ENCODE data around the gene GRID2.

DNA sequence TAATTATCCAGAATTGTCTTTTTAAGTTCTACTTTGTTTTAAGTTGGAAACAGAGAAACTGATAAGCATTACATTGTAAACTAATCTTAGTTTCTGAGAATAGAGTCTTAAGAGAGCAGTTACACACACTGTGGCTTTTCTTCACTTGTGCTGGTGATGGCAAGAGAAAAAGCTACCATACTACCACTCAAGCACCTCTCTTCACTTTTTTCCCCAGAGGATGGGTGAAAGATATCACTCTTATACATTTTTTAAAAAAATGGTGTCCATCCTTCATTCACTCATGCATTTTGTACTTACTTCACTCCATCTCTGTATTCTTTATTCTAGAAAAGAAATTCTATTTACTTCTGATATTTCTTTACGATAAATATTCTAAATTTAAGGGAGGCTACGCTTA is 42.5 kb upstream of the GRID2 start:
- TF ChIP-seq, protein P1, sequence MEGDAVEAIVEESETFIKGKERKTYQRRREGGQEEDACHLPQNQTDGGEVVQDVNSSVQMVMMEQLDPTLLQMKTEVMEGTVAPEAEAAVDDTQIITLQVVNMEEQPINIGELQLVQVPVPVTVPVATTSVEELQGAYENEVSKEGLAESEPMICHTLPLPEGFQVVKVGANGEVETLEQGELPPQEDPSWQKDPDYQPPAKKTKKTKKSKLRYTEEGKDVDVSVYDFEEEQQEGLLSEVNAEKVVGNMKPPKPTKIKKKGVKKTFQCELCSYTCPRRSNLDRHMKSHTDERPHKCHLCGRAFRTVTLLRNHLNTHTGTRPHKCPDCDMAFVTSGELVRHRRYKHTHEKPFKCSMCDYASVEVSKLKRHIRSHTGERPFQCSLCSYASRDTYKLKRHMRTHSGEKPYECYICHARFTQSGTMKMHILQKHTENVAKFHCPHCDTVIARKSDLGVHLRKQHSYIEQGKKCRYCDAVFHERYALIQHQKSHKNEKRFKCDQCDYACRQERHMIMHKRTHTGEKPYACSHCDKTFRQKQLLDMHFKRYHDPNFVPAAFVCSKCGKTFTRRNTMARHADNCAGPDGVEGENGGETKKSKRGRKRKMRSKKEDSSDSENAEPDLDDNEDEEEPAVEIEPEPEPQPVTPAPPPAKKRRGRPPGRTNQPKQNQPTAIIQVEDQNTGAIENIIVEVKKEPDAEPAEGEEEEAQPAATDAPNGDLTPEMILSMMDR (IDR thresholded peaks at IDR 0.05; ENCODE audit: low read length), result no peak
- no peak for TF ChIP-seq EZH2 (optimal IDR thresholded peaks at IDR 0.05; ENCODE audit: low read depth, low read length)

All from MM.1S (cell line).